Progenitor cell of endocrine pancreas (in vitro differentiated cells): ENCODE results near the gene ADH1A. TPM values are rescaled to one million over a fixed set of nuclear protein-coding genes. Genes with fewer than 3 reads are reported as not detected.
"Not testable (repeated sequence)": the region's sequence is repeated elsewhere in the genome, so short reads cannot be mapped to it uniquely, and the experiment has no call there.

Experiments
- DNase-seq: peaks from one replicate; pipeline ENCODE4 v3.0.0; 2021; ENCODE audit warnings: low spot score; ENCODE audit not compliant: unreplicated experiment
- H3K27ac Mint-ChIP-seq: 2 replicates; pipeline ENCODE4 v1.8.0; 2021; ENCODE audit warnings: mild to moderate bottlenecking, moderate library complexity, mixed read lengths
- H3K27me3 Mint-ChIP-seq: 2 replicates; pipeline ENCODE4 v1.8.0; 2021; ENCODE audit warnings: mixed read lengths
- H3K36me3 Mint-ChIP-seq: 2 replicates; pipeline ENCODE4 v1.8.0; 2022; ENCODE audit warnings: mixed read lengths; ENCODE audit not compliant: insufficient read depth
- H3K4me1 Mint-ChIP-seq: 2 replicates; pipeline ENCODE4 v1.8.0; 2021; ENCODE audit warnings: low read depth, mixed read lengths
- H3K4me3 Mint-ChIP-seq: 2 replicates; pipeline ENCODE4 v1.8.0; 2021; ENCODE audit warnings: low read depth, mild to moderate bottlenecking, moderate library complexity, mixed read lengths
- H3K9me3 Mint-ChIP-seq: 2 replicates; pipeline ENCODE4 v1.8.0; 2021; ENCODE audit warnings: low read depth, mixed read lengths
- total RNA-seq: library from RNA; stranded (reverse); gene quantifications from 2 replicates; pipeline ENCODE4 v1.2.1, GENCODE V29; 2021
- TF ChIP-seq, protein P1 (sequence below): fragments of 200-600 bp; sonication (generic); IDR thresholded peaks from one replicate; pipeline ENCODE4 v1.5.0; 2021; ENCODE audit warnings: antibody characterized with exemption, mild to moderate bottlenecking; ENCODE audit not compliant: unreplicated experiment

Gene ADH1A
- total RNA-seq, 1 donor from 2014 or later: 5.6 TPM

DNA sequence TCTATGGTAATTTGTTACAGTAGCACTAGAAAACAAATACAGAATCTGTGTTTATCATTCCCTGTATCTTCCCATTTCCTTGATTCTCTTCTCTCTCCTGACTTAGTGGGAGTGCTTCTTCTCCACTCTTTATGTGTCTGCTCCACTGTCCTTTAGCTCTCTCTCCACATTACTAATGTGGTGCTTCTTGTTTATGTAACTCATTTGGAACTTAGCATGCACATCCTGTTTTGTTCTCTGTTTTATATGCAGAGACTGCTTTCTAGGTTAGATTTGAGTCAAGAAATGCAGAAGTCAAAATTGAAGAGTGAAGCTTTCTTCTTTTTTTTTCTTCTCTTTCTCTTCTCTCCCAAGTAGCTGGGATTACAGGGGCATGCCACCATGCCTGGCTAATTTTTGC is 25.9 kb downstream of the ADH1A start:
- Mint-ChIP-seq H3K27me3 (no peaks in the 10 kb centered on the region), H3K4me1 (no peaks in the 10 kb centered on the region), H3K4me3 (no peak overlapping the region), H3K36me3 (peaks cover 1% of the 10 kb centered on the region), H3K27ac (no peak overlapping the region), H3K9me3 (peaks cover 15% of the 10 kb centered on the region)
- DNase-seq: no peak
- TF ChIP-seq, protein P1, sequence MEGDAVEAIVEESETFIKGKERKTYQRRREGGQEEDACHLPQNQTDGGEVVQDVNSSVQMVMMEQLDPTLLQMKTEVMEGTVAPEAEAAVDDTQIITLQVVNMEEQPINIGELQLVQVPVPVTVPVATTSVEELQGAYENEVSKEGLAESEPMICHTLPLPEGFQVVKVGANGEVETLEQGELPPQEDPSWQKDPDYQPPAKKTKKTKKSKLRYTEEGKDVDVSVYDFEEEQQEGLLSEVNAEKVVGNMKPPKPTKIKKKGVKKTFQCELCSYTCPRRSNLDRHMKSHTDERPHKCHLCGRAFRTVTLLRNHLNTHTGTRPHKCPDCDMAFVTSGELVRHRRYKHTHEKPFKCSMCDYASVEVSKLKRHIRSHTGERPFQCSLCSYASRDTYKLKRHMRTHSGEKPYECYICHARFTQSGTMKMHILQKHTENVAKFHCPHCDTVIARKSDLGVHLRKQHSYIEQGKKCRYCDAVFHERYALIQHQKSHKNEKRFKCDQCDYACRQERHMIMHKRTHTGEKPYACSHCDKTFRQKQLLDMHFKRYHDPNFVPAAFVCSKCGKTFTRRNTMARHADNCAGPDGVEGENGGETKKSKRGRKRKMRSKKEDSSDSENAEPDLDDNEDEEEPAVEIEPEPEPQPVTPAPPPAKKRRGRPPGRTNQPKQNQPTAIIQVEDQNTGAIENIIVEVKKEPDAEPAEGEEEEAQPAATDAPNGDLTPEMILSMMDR: no peak

DNA sequence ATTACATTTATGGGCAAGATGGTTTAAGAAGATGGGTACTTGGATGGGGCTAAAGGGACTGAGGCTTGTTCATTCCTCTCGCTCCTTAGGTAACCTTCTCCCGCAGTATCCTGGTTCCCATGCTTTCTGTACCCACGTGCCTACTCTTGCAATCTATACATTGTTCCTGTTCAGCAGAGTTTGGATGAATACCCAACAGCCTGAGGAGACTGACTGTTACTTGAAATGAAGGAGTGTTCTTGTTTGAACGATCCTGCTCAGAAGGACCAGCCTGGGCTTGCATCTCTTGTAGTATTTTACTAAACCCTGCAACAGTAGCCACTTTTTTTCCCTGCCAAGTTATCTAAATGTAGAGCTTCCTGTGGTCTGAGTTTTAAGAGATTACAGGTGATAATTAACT is 38.0 kb downstream of the ADH1A start:
- Mint-ChIP-seq H3K9me3 (peaks cover 4% of the 10 kb centered on the region), H3K27me3 (no peaks in the 10 kb centered on the region), H3K36me3 (no peaks in the 10 kb centered on the region), H3K27ac (no peak overlapping the region), H3K4me1 (no peaks in the 10 kb centered on the region), H3K4me3 (no peak overlapping the region)
- TF ChIP-seq, protein P1: no peak
- no peak for DNase-seq

DNA sequence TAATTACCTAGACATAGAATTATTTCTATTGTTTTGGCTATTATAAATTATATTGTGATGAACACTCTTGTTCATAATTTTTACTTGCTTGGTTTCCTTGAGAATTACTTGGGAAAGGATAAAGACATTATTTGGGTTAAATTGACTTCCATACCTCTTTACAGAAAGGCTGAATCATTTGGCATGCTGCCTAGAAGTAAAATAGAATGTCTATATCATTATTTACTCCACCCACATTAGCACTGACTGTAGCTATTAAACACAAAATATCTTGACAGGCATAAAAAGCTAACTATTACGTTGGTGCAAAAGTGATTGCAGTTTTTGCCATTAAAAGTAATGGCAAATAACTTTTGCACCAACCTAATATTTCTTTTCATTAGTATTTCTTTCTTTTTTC is 42.1 kb downstream of the ADH1A start:
- Mint-ChIP-seq H3K27ac (no peak overlapping the region), H3K36me3 (peaks cover 9% of the 10 kb centered on the region), H3K27me3 (no peaks in the 10 kb centered on the region), H3K4me3 (no peak overlapping the region), H3K4me1 (no peaks in the 10 kb centered on the region), H3K9me3 (peaks cover 21% of the 10 kb centered on the region)
- TF ChIP-seq, protein P1: no peak
- no peak for DNase-seq

DNA sequence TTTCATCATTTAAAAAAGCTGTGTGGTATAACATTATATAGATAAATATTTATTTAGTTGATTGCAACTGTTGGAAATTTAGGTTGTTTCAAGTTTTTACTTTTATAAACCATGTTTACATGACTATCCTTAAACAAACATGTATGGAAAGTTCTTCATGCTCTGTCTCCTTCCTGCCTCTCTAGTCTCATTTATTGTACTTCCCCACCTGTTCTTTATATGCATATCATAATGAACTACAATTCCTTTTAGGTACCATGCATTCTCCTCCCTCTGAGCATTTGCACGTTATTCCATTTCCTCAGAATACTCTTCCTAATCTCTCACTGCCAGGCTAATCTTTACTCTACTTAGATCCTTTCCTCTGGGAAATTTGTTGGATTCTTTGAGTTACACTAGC is 54.8 kb downstream of the ADH1A start:
- H3K9me3 Mint-ChIP-seq: peaks cover 12% of the 10 kb centered on the region
- TF ChIP-seq, protein P1: no peak
- H3K27me3 Mint-ChIP-seq: no peaks in the 10 kb centered on the region
- peaks cover 6% of the 10 kb centered on the region for H3K36me3 Mint-ChIP-seq
- no peak for DNase-seq
- no peak overlapping the region for H3K27ac Mint-ChIP-seq
- H3K4me3 Mint-ChIP-seq: no peak overlapping the region
- H3K4me1 Mint-ChIP-seq: peaks cover 8% of the 10 kb centered on the region

DNA sequence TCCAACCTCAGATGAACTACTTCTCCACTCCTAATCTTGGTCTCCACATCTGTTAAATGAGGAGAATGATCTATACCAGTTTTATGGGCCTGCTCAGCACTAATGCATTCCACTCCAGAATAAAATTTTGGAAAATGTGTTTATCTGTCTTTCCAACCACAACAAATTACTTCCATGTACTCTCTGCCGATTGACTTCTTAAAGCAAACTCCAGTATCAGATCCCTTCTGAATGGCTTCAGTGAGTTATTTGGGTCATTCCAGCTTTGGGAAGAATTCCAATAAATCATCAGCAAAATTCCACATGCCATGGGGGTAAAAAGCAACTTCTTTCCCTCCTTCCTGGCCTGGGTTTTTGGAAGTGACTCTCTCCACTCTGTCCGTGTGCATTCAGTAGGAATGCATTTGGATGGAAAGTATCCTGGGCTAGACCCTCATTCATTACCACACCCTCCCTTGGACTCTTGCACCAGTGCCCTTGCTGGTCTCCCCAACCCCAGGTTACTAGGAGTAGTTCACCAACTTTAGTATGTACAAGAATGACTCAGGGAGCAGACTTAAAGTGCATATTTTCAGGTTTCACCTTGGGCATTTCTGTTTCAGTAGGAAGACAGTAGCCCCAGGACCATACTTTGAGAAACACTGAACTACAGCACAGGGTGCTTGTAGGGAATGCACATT is 56.3 kb downstream of the ADH1A start:
- peaks cover 16% of the 10 kb centered on the region for H3K9me3 Mint-ChIP-seq
- H3K4me1 Mint-ChIP-seq: peaks cover 10% of the 10 kb centered on the region
- no peak overlapping the region for H3K4me3 Mint-ChIP-seq
- TF ChIP-seq, protein P1: no peak
- H3K36me3 Mint-ChIP-seq: peaks cover 7% of the 10 kb centered on the region
- no peaks in the 10 kb centered on the region for H3K27me3 Mint-ChIP-seq
- H3K27ac Mint-ChIP-seq: no peak overlapping the region
- DNase-seq: no peak

DNA sequence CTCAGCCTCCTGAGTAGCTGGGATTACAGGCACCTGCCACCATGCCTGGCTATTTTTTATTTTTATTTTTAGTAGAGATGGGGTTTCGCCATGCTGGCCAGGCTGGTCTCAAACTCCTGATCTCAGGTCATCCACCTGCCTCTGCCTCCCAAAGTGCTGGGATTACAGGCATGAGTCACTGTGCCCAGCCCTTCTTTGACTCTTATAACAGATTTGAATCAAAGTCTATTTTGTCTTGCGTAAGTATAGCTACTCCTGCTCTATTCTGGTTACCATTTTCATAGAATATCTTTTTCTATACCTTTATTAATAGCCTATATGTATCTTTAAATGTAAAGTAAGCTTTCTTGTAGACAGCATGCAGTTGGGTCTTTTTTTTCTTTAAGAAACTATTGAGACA is 57.4 kb downstream of the ADH1A start:
- H3K4me3 Mint-ChIP-seq, H3K27ac Mint-ChIP-seq, H3K36me3 Mint-ChIP-seq, DNase-seq, H3K27me3 Mint-ChIP-seq: not testable (repeated sequence)
- H3K4me1 Mint-ChIP-seq: peaks cover 10% of the 10 kb centered on the region
- peaks cover 22% of the 10 kb centered on the region for H3K9me3 Mint-ChIP-seq

DNA sequence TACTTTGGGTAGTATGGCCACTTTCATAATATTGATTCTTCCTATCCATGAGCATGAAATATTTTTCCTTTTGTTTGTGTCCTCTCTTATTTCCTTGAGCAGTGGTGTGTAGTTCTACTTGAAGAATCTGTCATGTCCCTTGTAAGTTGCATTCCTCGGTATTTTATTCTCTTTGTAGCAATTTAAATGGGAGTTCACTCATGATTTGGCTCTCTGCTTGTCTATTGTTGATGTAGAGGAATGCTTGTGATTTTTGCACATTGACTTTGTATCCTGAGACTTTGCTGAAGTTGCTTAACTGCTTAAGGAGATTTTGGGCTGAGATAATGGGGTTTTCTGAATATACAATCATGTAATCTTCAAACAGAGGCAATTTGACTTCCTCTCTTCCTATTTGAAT is 62.1 kb downstream of the ADH1A start:
- not testable (repeated sequence) for H3K27ac Mint-ChIP-seq, H3K27me3 Mint-ChIP-seq, H3K36me3 Mint-ChIP-seq, H3K4me1 Mint-ChIP-seq, H3K4me3 Mint-ChIP-seq, DNase-seq
- H3K9me3 Mint-ChIP-seq: peaks cover 28% of the 10 kb centered on the region

DNA sequence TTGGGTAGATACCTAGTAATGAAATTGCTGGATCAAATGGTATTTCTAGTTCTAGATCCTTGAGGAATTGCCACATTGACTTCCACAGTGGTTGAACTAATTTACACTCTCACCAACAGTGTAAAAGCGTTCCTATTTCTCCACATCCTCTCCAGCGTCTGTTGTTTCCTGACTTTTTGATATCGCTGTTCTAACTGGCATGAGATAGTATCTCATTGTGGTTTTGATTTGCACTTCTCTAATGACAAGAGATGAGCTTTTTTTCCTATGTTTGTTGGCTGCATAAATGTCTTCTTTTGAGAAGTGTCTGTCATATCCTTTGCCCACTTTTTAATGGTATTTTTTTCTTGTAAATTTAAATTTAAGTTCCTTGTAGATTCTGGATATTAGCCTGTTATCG is 63.1 kb downstream of the ADH1A start:
- H3K27me3 Mint-ChIP-seq, H3K27ac Mint-ChIP-seq, H3K4me1 Mint-ChIP-seq, H3K4me3 Mint-ChIP-seq, DNase-seq: not testable (repeated sequence)
- Mint-ChIP-seq H3K36me3 (peaks cover 12% of the 10 kb centered on the region), H3K9me3 (peaks cover 28% of the 10 kb centered on the region)
